H1 (cell line): ENCODE measurements around the gene NOL3. TPM values are rescaled to one million over a fixed set of nuclear protein-coding genes. Genes with fewer than 3 reads are reported as not detected.

Source experiments
- CTCF ChIA-PET: fragments of 300-600 bp; sonication (Branson Sonifier 250); formaldehyde crosslinking; loops from one replicate; lab custom pipeline; 2021; ENCODE audit not compliant: partially characterized antibody; lab: Charles Lee
- POLR2A ChIA-PET: fragments of 300-600 bp; sonication (Branson Sonifier 250); formaldehyde crosslinking; loops from one replicate; lab custom pipeline; 2021; ENCODE audit warnings: inconsistent platforms; ENCODE audit not compliant: partially characterized antibody; lab: Charles Lee
- DNase-seq, 2 experiments: peaks; one replicate each; pipeline versions ENCODE4 v3.0.0 to v3.0.0-alpha.2; 2010 to 2022; ENCODE audit warnings: low spot score in 2 of 2, low read depth in 1 of 2, mixed read lengths in 1 of 2
- FAIRE-seq: peaks from 2 replicates; lab custom pipeline; 2011; peaks lifted over from hg19 to GRCh38; lab: Jason Lieb, UNC
- H2AFZ ChIP-seq: 2 replicates; pipeline ENCODE4 v1.8.1; 2012; ENCODE audit warnings: low read length, inconsistent platforms
- H2AK5ac ChIP-seq: 2 replicates; pipeline ENCODE4 v1.6.1; 2013; ENCODE audit warnings: low read depth, low read length
- H2BK120ac ChIP-seq: replicated peaks from 2 replicates; pipeline ENCODE3; 2013; ENCODE audit warnings: low read depth, low read length, inconsistent platforms
- H2BK12ac ChIP-seq: 2 replicates; pipeline ENCODE4 v1.6.1; 2013; ENCODE audit warnings: low read depth, low read length
- H2BK15ac ChIP-seq: 2 replicates; pipeline ENCODE4 v1.6.1; 2013; ENCODE audit warnings: low read length
- H2BK20ac ChIP-seq: 2 replicates; pipeline ENCODE4 v1.6.1; 2013; ENCODE audit warnings: low read length
- H2BK5ac ChIP-seq: 2 replicates; pipeline ENCODE4 v1.6.1; 2013; ENCODE audit warnings: low read depth, low read length
- H3K14ac ChIP-seq: 2 replicates; pipeline ENCODE4 v1.6.1; 2013; ENCODE audit warnings: inconsistent platforms; ENCODE audit not compliant: insufficient read length
- H3K18ac ChIP-seq: 2 replicates; pipeline ENCODE4 v1.6.1; 2013; ENCODE audit warnings: low read length; ENCODE audit errors: extremely low read depth
- H3K23ac ChIP-seq: 2 replicates; pipeline ENCODE4 v1.6.1; 2013; ENCODE audit warnings: inconsistent platforms; ENCODE audit not compliant: insufficient read length
- H3K23me2 ChIP-seq: 2 replicates; pipeline ENCODE4 v1.6.1; 2013; ENCODE audit warnings: low read depth, low read length
- H3K27ac ChIP-seq: 2 replicates; pipeline ENCODE4 v1.6.1; 2011; ENCODE audit warnings: low read depth, low read length, inconsistent platforms
- H3K27me3 ChIP-seq, 4 experiments: replicated peaks in 1 of 4; 1 replicate in 1 of 4; 2 replicates in 3 of 4; pipeline versions ENCODE4 v1.6.1 to v1.8.1; 2011 to 2013; ENCODE audit warnings: low read length in 3 of 4, mild to moderate bottlenecking in 3 of 4, inconsistent platforms in 2 of 4, mixed read lengths in 2 of 4, moderate library complexity in 1 of 4; ENCODE audit not compliant: control insufficient read depth in 3 of 4, insufficient read depth in 3 of 4; ENCODE audit errors: extremely low read depth in 1 of 4
- H3K36me3 ChIP-seq, 4 experiments: 2 replicates each; pipeline versions ENCODE4 v1.6.1 to v1.8.1; 2011 to 2013; ENCODE audit warnings: mild to moderate bottlenecking in 4 of 4, low read length in 3 of 4, moderate library complexity in 2 of 4, control low read depth in 1 of 4, inconsistent platforms in 1 of 4; ENCODE audit not compliant: insufficient read depth in 4 of 4, control insufficient read depth in 2 of 4
- H3K4ac ChIP-seq: replicated peaks from 2 replicates; pipeline ENCODE3; 2013; ENCODE audit warnings: low read length, low read depth, mixed read lengths, inconsistent platforms; ENCODE audit not compliant: insufficient read length
- H3K4me1 ChIP-seq, 4 experiments: replicated peaks in 1 of 4; 1 replicate in 1 of 4; 2 replicates in 3 of 4; pipeline versions ENCODE4 v1.6.1 to v1.8.1; 2011 to 2013; ENCODE audit warnings: low read length in 3 of 4, inconsistent platforms in 2 of 4, mixed read lengths in 1 of 4; ENCODE audit not compliant: insufficient read depth in 4 of 4, control insufficient read depth in 3 of 4
- H3K4me2 ChIP-seq, 2 experiments: 2 replicates each; pipeline versions ENCODE4 v1.6.1 to v1.8.1; 2011 to 2013; ENCODE audit warnings: low read depth in 2 of 2, low read length in 2 of 2, control low read depth in 1 of 2, inconsistent platforms in 1 of 2, mild to moderate bottlenecking in 1 of 2; ENCODE audit not compliant: insufficient read depth in 1 of 2
- H3K4me3 ChIP-seq, 4 experiments: fragments of 200-600, 300-600 bp in 1 of 4; sonication (generic), shearing (Covaris generic), sonication (Bioruptor Twin) in 1 of 4; 2 replicates each; pipeline versions ENCODE4 v1.5.1 to v1.8.1; 2011 to 2016; ENCODE audit warnings: low read length in 4 of 4, low read depth in 3 of 4, control low read depth in 2 of 4, inconsistent platforms in 2 of 4, mild to moderate bottlenecking in 2 of 4, mixed read lengths in 1 of 4, moderate library complexity in 1 of 4; ENCODE audit not compliant: insufficient read depth in 2 of 4; ENCODE audit errors: extremely low read depth in 1 of 4
- H3K56ac ChIP-seq: replicated peaks from 2 replicates; pipeline ENCODE3; 2013; ENCODE audit warnings: low read depth, mild to moderate bottlenecking, mixed read lengths, low read length, inconsistent platforms; ENCODE audit not compliant: insufficient read length
- H3K79me1 ChIP-seq: 2 replicates; pipeline ENCODE4 v1.6.1; 2013; ENCODE audit warnings: low read depth, low read length, control low read depth
- H3K79me2 ChIP-seq, 2 experiments: 2 replicates each; pipeline versions ENCODE4 v1.6.1 to v1.8.1; 2012 to 2013; ENCODE audit warnings: low read length in 2 of 2, mild to moderate bottlenecking in 2 of 2, inconsistent platforms in 1 of 2; ENCODE audit not compliant: insufficient read depth in 2 of 2, control insufficient read depth in 1 of 2
- H3K9ac ChIP-seq, 4 experiments: replicated peaks in 1 of 4; 1 replicate in 1 of 4; 2 replicates in 3 of 4; pipeline versions ENCODE4 v1.6.1 to v1.8.1; 2011 to 2013; ENCODE audit warnings: low read depth in 3 of 4, low read length in 3 of 4, control low read depth in 2 of 4, mild to moderate bottlenecking in 2 of 4, moderate library complexity in 2 of 4, inconsistent platforms in 1 of 4; ENCODE audit errors: extremely low read depth in 1 of 4
- H3K9me3 ChIP-seq, 2 experiments: 2 replicates each; pipeline versions ENCODE4 v1.6.1 to v1.8.1; 2012 to 2013; ENCODE audit warnings: mild to moderate bottlenecking in 2 of 2, moderate library complexity in 2 of 2, control low read depth in 1 of 2, inconsistent platforms in 1 of 2, low read depth in 1 of 2, low read length in 1 of 2, mixed read lengths in 1 of 2; ENCODE audit not compliant: insufficient read depth in 2 of 2
- H4K20me1 ChIP-seq, 2 experiments: replicated peaks in 1 of 2; 2 replicates each; pipeline versions ENCODE3 to v1.8.1; 2011 to 2013; ENCODE audit warnings: inconsistent platforms in 2 of 2, low read length in 2 of 2, mild to moderate bottlenecking in 1 of 2; ENCODE audit not compliant: insufficient read depth in 2 of 2, control insufficient read depth in 1 of 2
- H4K5ac ChIP-seq: 2 replicates; pipeline ENCODE4 v1.6.1; 2013; ENCODE audit warnings: low read length, low read depth, mixed read lengths, inconsistent platforms; ENCODE audit not compliant: insufficient read length
- H4K8ac ChIP-seq: 2 replicates; pipeline ENCODE4 v1.8.0; 2013; ENCODE audit warnings: mild to moderate bottlenecking, moderate library complexity, low read length, inconsistent platforms; ENCODE audit not compliant: insufficient read depth; ENCODE audit errors: extremely low read depth
- H4K91ac ChIP-seq: replicated peaks from 2 replicates; pipeline ENCODE3; 2013; ENCODE audit warnings: low read length, mixed read lengths, inconsistent platforms; ENCODE audit not compliant: insufficient read length
- EZH2 ChIP-seq: fragments of 200-600 bp; sonication (generic); IDR thresholded peaks from 2 replicates; pipeline ENCODE4 v1.7.1; 2012; ENCODE audit warnings: low read depth, mild to moderate bottlenecking, moderate library complexity, low read length, inconsistent platforms; ENCODE audit not compliant: severe bottlenecking
- KDM5A ChIP-seq: fragments of 200-600 bp; IDR thresholded peaks from 2 replicates; pipeline ENCODE4 v1.7.1; 2012; ENCODE audit warnings: mild to moderate bottlenecking, low read length, inconsistent platforms, mixed read lengths
- SIX5 ChIP-seq: IDR thresholded peaks from 2 replicates; pipeline ENCODE4 v1.6.1; 2011; ENCODE audit warnings: mild to moderate bottlenecking, low read depth, low read length
- TEAD4 ChIP-seq: IDR thresholded peaks from 2 replicates; pipeline ENCODE4 v1.6.1; 2012; ENCODE audit warnings: low read depth, low read length, inconsistent platforms, mixed read lengths
- WGBS, 2 experiments: shearing (Covaris generic) in 1 of 2; methylation state at CpG; one replicate each; pipeline versions ENCODE4 v1.1.6 to v1.1.7; 2013 to 2015; ENCODE audit warnings: low lambda C conversion rate in 2 of 2, mixed read lengths in 2 of 2, inconsistent platforms in 1 of 2, low coverage in 1 of 2, missing lambda C conversion rate in 1 of 2; ENCODE audit not compliant: insufficient replicate concordance in 2 of 2, insufficient coverage in 1 of 2, insufficient read length in 1 of 2; ENCODE audit errors: extremely low coverage in 1 of 2, missing lambda C conversion rate in 1 of 2; 5-methylcytosine and 5-hydroxymethylcytosine counted together
- polyA plus RNA-seq, 7 experiments: library from polyadenylated mRNA; depleted of rRNA in 3 of 7; stranded (reverse) in 5 of 7; unstranded in 2 of 7; fragments of >200 nt in 5 of 7; fragments of 200-250 nt in 2 of 7; gene quantifications; 1 replicate in 5 of 7; 2 replicates in 1 of 7; 4 replicates in 1 of 7; pipeline versions ENCODE4 v1.2.1 to v1.2.3, GENCODE V29; 2011 to 2013; ENCODE audit warnings: missing spikeins in 2 of 7, mixed read lengths in 2 of 7
- total RNA-seq: library from RNA; stranded (reverse); fragmentation: NEBNext Ultra II Directional; extraction: Animal tissue kit (Norgen Biotek cat#: 25700); gene quantifications from 2 replicates; pipeline ENCODE4 v1.2.1, GENCODE V29; 2021

Gene NOL3
- total and polyA plus RNA-seq, 2 of the 8 experiments (the other 6 are each of a cell fraction or from before 2014, with no cell fraction given) = 2.2 to 4.6 TPM

DNA sequence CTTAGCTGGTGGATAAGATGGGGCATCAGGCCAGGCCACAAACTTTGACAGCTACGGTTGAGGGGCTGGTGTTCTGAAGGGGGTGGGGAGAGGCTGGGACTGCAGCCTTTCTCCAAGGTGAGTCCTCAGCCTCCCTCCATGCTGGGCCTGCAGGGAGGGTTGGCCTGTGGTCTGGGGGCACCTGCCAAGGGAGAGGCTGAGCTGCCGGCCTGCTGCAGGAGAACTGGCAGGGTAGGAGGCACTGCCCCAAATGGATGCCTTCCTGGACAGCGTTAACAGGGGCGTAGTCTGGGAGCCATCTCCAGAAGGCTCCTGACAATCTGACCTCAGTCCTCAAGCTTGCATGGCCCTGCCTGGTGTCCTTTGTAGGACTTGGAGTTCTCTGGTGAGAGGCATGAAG lies 33.7 kb downstream of the NOL3 start:
- no peak overlapping the region for H3K56ac ChIP-seq
- WGBS, 2 experiments = 90% methylated on average over 4 of the region's 4 CpGs; no CpG with 5 or more reads in 1 of the 2 experiments
- H3K4me2 ChIP-seq = no peak overlapping the region
- H4K91ac ChIP-seq = no peak overlapping the region
- H3K4ac ChIP-seq = no peak overlapping the region
- no peak overlapping the region for H3K18ac ChIP-seq
- H4K20me1 ChIP-seq = peaks cover 0 to 2% of the 10 kb centered on the region in 2 experiments
- no peak overlapping the region for H2BK12ac ChIP-seq
- H3K23ac ChIP-seq = no peak overlapping the region
- H3K27ac ChIP-seq = no peak overlapping the region
- H3K14ac ChIP-seq = no peak overlapping the region
- H3K27me3 ChIP-seq = no peaks in the 10 kb centered on the region
- peaks cover 5% of the 10 kb centered on the region; the same call in 1 of the 2 replicates for H3K23me2 ChIP-seq
- peaks cover 0 to 15% (median 4%) of the 10 kb centered on the region in 4 experiments; a peak in 4 of 7 replicates for H3K4me1 ChIP-seq
- CTCF ChIA-PET = interaction anchor here (0.9 to 2.0 kb wide), 6 partner anchors 13 to 309 kb away, joined by 3 to 5 read pairs (median 4); no protein-coding TSS in a partner anchor
- H2BK20ac ChIP-seq = no peak overlapping the region
- POLR2A ChIA-PET = interaction anchor here (1.3 to 5.4 kb wide), 3 partner anchors 10 to 23 kb away, joined by 3 to 19 read pairs (median 19); partner anchors contain the start of gene TMEM208
- no peak overlapping the region for H2BK15ac ChIP-seq
- H3K36me3 ChIP-seq = peaks cover 0 to 3% (median 0%) of the 10 kb centered on the region in 4 experiments; a peak in 3 of 8 replicates
- H3K9me3 ChIP-seq = no peaks in the 10 kb centered on the region
- no peak overlapping the region for H2AK5ac ChIP-seq
- H2AFZ ChIP-seq = no peak overlapping the region
- no peak for FAIRE-seq
- H3K9ac ChIP-seq = no peak overlapping the region
- no peak overlapping the region for H3K4me3 ChIP-seq
- H3K79me1 ChIP-seq = no peaks in the 10 kb centered on the region
- no peak overlapping the region for H2BK120ac ChIP-seq
- DNase-seq = no peak
- H4K5ac ChIP-seq = no peak overlapping the region
- no peak overlapping the region for H2BK5ac ChIP-seq
- TF ChIP-seq SIX5 (no peak), KDM5A (no peak), TEAD4 (no peak), EZH2 (no peak)
- TF ChIP-seq, all 59 proteins: peak for 0
- no peaks in the 10 kb centered on the region for H3K79me2 ChIP-seq
- no peak overlapping the region for H4K8ac ChIP-seq
